Panc1 (cell line): Measurements from ENCODE around the gene CRTAC1. TPM values are rescaled to one million over a fixed set of nuclear protein-coding genes. Genes with fewer than 3 reads are reported as not detected.

ENCODE experiments used
- ATAC-seq: fragments of 200-7000 bp; cut with Tn5 transposase; 2 replicates; pipeline ENCODE4 v1.9.1; 2020; ENCODE audit warnings: mild to moderate bottlenecking, moderate library complexity
- BruUV-seq: library from RNA; stranded (reverse); fragments of 400-500 nt; replicated peaks from 2 replicates; lab custom pipeline; 2021; lab: Mats Ljungman, UMichigan
- CTCF ChIA-PET: fragments of 300-600 bp; sonication (Branson Sonifier 250); formaldehyde crosslinking; loops from one replicate; lab custom pipeline; 2022; ENCODE audit warnings: antibody characterized with exemption; lab: Charles Lee
- POLR2A ChIA-PET: fragments of 300-600 bp; sonication (Branson Sonifier 250); formaldehyde crosslinking; loops from one replicate; lab custom pipeline; 2022; ENCODE audit warnings: antibody characterized with exemption; lab: Charles Lee
- DNase-seq: peaks from one replicate; pipeline ENCODE4 v3.0.0-alpha.2; 2010; ENCODE audit warnings: low read depth, low spot score
- H3K27ac ChIP-seq: 2 replicates; pipeline ENCODE4 v1.5.1; 2011; ENCODE audit warnings: mild to moderate bottlenecking, low read length, inconsistent platforms
- H3K27me3 ChIP-seq: fragments of 200-500 bp; sonication (Bioruptor generic); 2 replicates; pipeline ENCODE4 v1.6.0; 2014; ENCODE audit warnings: low read length, inconsistent platforms; ENCODE audit not compliant: control insufficient read depth, insufficient read depth
- H3K36me3 ChIP-seq: fragments of 200-500 bp; sonication (Bioruptor generic); 2 replicates; pipeline ENCODE4 v1.5.1; 2014; ENCODE audit warnings: inconsistent platforms, mild to moderate bottlenecking, low read length, moderate library complexity; ENCODE audit not compliant: control insufficient read depth, insufficient read depth
- H3K4me1 ChIP-seq: 2 replicates; pipeline ENCODE4 v1.5.1; 2011; ENCODE audit warnings: inconsistent platforms, mild to moderate bottlenecking, low read length, moderate library complexity; ENCODE audit not compliant: control insufficient read depth, insufficient read depth
- H3K4me3 ChIP-seq, 2 experiments: 2 replicates each; pipeline ENCODE4 v1.5.1; 2011 to 2012; ENCODE audit warnings: low read depth in 2 of 2, low read length in 2 of 2, mild to moderate bottlenecking in 2 of 2, inconsistent platforms in 1 of 2, moderate library complexity in 1 of 2
- H3K9me3 ChIP-seq: fragments of 200-500 bp; sonication (Bioruptor generic); 2 replicates; pipeline ENCODE4 v1.5.1; 2014; ENCODE audit warnings: low read depth, mild to moderate bottlenecking, inconsistent platforms, low read length, moderate library complexity; ENCODE audit not compliant: control insufficient read depth, insufficient read depth
- POLR2AphosphoS5 ChIP-seq: IDR thresholded peaks from 2 replicates; pipeline ENCODE4 v1.6.1; 2012; ENCODE audit warnings: mild to moderate bottlenecking, low read depth, low read length, moderate library complexity
- REST ChIP-seq, 2 experiments: IDR thresholded peaks; 2 replicates each; pipeline ENCODE4 v1.6.1; 2011 to 2012; ENCODE audit warnings: low read depth in 2 of 2, control low read depth in 1 of 2, low read length in 1 of 2, mild to moderate bottlenecking in 1 of 2, moderate library complexity in 1 of 2; ENCODE audit not compliant: insufficient read depth in 1 of 2
- SIN3A ChIP-seq: IDR thresholded peaks from 2 replicates; pipeline ENCODE4 v1.6.1; 2012; ENCODE audit warnings: low read depth, mild to moderate bottlenecking, low read length, moderate library complexity, borderline replicate concordance; ENCODE audit not compliant: insufficient read depth
- TCF7L2 ChIP-seq: IDR thresholded peaks from 2 replicates; pipeline ENCODE4 v1.6.1; 2011; ENCODE audit warnings: mild to moderate bottlenecking, low read depth, low read length, inconsistent platforms
- in situ Hi-C: cut with HindIII; loops from 2 replicates; pipeline ENCODE4 v1.10.0; 2016; ENCODE audit warnings: low sequenced_read_pairs, low pct_unique_long_range_greater_than_20kb
- intact Hi-C: fragments of 100-400 bp; cut with micrococcal nuclease; formaldehyde crosslinking; loops from one replicate; pipeline ENCODE4 v1.10.0; 2022; ENCODE audit not compliant: unreplicated experiment
- total RNA-seq: library from RNA; stranded (reverse); gene quantifications from one replicate; pipeline ENCODE4 v1.2.1, GENCODE V29; 2021; ENCODE audit not compliant: unreplicated experiment
- TF ChIP-seq, protein P1 (sequence below): fragments of 450-650 bp; IDR thresholded peaks from 2 replicates; pipeline ENCODE4 v1.5.1; 2017; ENCODE audit warnings: mild to moderate bottlenecking

CRTAC1 gene
- total RNA-seq, 1 experiment from 2014 or later = 0.23 TPM

DNA sequence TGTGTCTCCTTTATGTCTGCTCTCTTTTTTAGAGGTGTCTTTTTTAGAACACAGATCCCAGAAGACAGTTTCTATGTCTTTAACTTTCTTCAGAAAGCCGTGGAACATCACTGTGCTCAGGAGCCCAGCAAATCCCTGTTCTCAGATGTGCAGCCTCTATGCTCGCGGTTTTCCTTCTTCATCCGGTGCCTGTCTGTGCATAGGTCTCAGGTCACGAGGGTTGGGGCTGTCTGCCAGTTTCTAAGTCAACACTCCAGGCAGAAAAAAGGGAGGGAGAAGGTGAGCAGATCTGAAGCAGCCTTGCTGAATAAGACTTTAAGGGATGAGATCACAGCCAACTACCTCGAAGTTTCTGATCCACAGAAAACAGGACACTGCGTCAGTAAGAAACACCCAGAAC lies 68.5 kb downstream of the CRTAC1 start:
- TF ChIP-seq, protein P1, sequence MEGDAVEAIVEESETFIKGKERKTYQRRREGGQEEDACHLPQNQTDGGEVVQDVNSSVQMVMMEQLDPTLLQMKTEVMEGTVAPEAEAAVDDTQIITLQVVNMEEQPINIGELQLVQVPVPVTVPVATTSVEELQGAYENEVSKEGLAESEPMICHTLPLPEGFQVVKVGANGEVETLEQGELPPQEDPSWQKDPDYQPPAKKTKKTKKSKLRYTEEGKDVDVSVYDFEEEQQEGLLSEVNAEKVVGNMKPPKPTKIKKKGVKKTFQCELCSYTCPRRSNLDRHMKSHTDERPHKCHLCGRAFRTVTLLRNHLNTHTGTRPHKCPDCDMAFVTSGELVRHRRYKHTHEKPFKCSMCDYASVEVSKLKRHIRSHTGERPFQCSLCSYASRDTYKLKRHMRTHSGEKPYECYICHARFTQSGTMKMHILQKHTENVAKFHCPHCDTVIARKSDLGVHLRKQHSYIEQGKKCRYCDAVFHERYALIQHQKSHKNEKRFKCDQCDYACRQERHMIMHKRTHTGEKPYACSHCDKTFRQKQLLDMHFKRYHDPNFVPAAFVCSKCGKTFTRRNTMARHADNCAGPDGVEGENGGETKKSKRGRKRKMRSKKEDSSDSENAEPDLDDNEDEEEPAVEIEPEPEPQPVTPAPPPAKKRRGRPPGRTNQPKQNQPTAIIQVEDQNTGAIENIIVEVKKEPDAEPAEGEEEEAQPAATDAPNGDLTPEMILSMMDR = no peak
- no peak for TF ChIP-seq SIN3A
- no peak for TF ChIP-seq POLR2AphosphoS5
- no peak for TF ChIP-seq REST (IDR thresholded peaks at IDR 0.05; ENCODE audit: insufficient read depth in 1 of 2, low read depth in 2 of 2, low read length in 1 of 2)
- no peak for TF ChIP-seq TCF7L2
- ChIA-PET POLR2A (no interaction called here), CTCF (no interaction called here)
- Histone ChIP-seq H3K27ac (no peak overlapping the region), H3K4me1 (no peaks in the 10 kb centered on the region), H3K9me3 (no peaks in the 10 kb centered on the region), H3K27me3 (peaks cover 61% of the 10 kb centered on the region), H3K4me3 (no peak overlapping the region), H3K36me3 (no peaks in the 10 kb centered on the region)
- no peak for ATAC-seq
- DNase-seq = no peak
- intact Hi-C loops = no loop called here
- BruUV-seq = no TSS peak
- in situ Hi-C loops = no loop called here

GRCh38 chr10:97960269-97961056 lies 70.0 kb downstream of the CRTAC1 start:
- in situ Hi-C loops = no loop called here
- intact Hi-C loops = no loop called here
- POLR2A ChIA-PET = no interaction called here
- H3K4me3 ChIP-seq = no peak overlapping the region
- TF ChIP-seq REST (IDR thresholded peaks at IDR 0.05; ENCODE audit: insufficient read depth in 1 of 2, low read depth in 2 of 2, low read length in 1 of 2) (peak; percentile 70 to 84; a peak in 3 of 4 replicates), SIN3A (no peak), POLR2AphosphoS5 (no peak)
- no peak overlapping the region for H3K27ac ChIP-seq
- ATAC-seq (no peak), DNase-seq (no peak)
- BruUV-seq = no TSS peak
- H3K4me1 ChIP-seq = no peaks in the 10 kb centered on the region
- no peaks in the 10 kb centered on the region for H3K9me3 ChIP-seq
- CTCF ChIA-PET = no interaction called here
- H3K36me3 ChIP-seq = no peaks in the 10 kb centered on the region
- H3K27me3 ChIP-seq = peaks cover 54% of the 10 kb centered on the region
